GM12878 (cell line): ENCODE results near the gene TNNT2.

Source experiments
- CTCF ChIP-seq, 3 experiments: IDR thresholded peaks in 2 of 3; conservative IDR thresholded peaks in 1 of 3; 2 replicates each; pipeline ENCODE4 v1.5.1; 2011; ENCODE audit warnings: low read depth in 3 of 3, low read length in 3 of 3, mild to moderate bottlenecking in 3 of 3, control low read depth in 2 of 3, moderate library complexity in 2 of 3, inconsistent platforms in 1 of 3, mixed read lengths in 1 of 3; ENCODE audit not compliant: control insufficient read depth in 2 of 3, insufficient read depth in 1 of 3; ENCODE audit errors: extremely low read depth in 1 of 3
- EGR1 ChIP-seq, 2 experiments: IDR thresholded peaks; 1 replicate in 1 of 2; 2 replicates in 1 of 2; pipeline ENCODE4 v1.6.1; 2011 to 2012; ENCODE audit warnings: low read depth in 2 of 2, low read length in 2 of 2, borderline replicate concordance in 1 of 2, mild to moderate bottlenecking in 1 of 2, moderate library complexity in 1 of 2
- FOXK2 ChIP-seq: fragments of 450-650 bp; IDR thresholded peaks from 2 replicates; pipeline ENCODE4 v1.6.1; 2017; ENCODE audit warnings: mild to moderate bottlenecking, moderate library complexity
- FOXM1 ChIP-seq: IDR thresholded peaks from 2 replicates; pipeline ENCODE4 v1.6.1; 2012; ENCODE audit warnings: low read depth, mild to moderate bottlenecking, inconsistent platforms, low read length, moderate library complexity
- NR2C1 ChIP-seq: fragments of 450-650 bp; IDR thresholded peaks from 2 replicates; pipeline ENCODE4 v1.6.1; 2017; ENCODE audit warnings: antibody characterized with exemption, mild to moderate bottlenecking, moderate library complexity
- POLR2A ChIP-seq: IDR thresholded peaks from 2 replicates; pipeline ENCODE4 v1.6.1; 2011; ENCODE audit warnings: low read depth, mild to moderate bottlenecking, low read length
- USF2 ChIP-seq: IDR thresholded peaks from 2 replicates; pipeline ENCODE4 v1.6.1; 2011; ENCODE audit warnings: low read depth, low read length, improper control_type of control experiment, borderline replicate concordance
- ZZZ3 ChIP-seq: IDR thresholded peaks from 2 replicates; pipeline ENCODE4 v1.6.1; 2011; ENCODE audit warnings: low read depth; ENCODE audit not compliant: control insufficient read depth, insufficient read length

DNA sequence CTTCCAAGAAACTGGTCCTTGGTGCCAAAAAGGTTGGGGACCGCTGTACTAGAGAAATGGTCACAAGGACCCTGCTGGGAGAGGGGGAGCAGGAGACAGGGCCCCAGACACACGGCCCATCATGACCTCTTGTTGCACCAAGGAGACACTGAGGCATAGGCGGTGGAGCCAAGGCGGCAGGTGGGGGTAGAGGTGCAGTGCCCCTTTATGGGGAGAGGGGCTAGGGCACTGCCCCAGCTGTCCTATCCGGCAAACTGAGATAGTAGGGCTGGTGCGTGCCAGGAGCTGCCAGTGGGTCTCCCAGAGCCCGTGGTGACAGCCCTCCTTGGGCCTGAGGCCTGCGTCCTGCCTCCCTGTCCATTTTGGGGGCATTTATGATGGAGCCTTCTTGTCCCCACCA lies 20.3 kb downstream of the TNNT2 start:
- TF ChIP-seq FOXK2: no peak
- TF ChIP-seq FOXM1: no peak
- TF ChIP-seq EGR1 (IDR thresholded peaks at IDR 0.05; ENCODE audit: borderline replicate concordance in 1 of 2, low read depth in 2 of 2, low read length in 2 of 2): no peak
- TF ChIP-seq CTCF (IDR thresholded peaks at IDR 0.05 in 2 of 3, conservative IDR thresholded peaks at IDR 0.05 in 1 of 3; ENCODE audit: control insufficient read depth in 2 of 3, extremely low read depth in 1 of 3, insufficient read depth in 1 of 3, low read depth in 3 of 3, low read length in 3 of 3): no peak
- TF ChIP-seq USF2: no peak
- no peak for TF ChIP-seq NR2C1
- TF ChIP-seq POLR2A: no peak
- no peak for TF ChIP-seq ZZZ3
